Testis (tissue), 3 donors: ENCODE results near the gene EIF3F. TPM values are rescaled to one million over a fixed set of nuclear protein-coding genes. Genes with fewer than 3 reads are reported as not detected.

Experiments
- DNase-seq: peaks from one replicate; pipeline ENCODE4 v3.0.0-alpha.2; 2019
- H3K27ac ChIP-seq, 2 donors: fragments of 200-600 bp; sonication (generic); one replicate each; pipeline ENCODE4 v1.5.1; 2019
- H3K27me3 ChIP-seq: fragments of 200-600 bp; sonication (generic); one replicate; pipeline ENCODE4 v1.5.1; 2019
- H3K36me3 ChIP-seq: fragments of 200-600 bp; sonication (generic); one replicate; pipeline ENCODE4 v1.5.1; 2017; ENCODE audit warnings: low read depth; ENCODE audit errors: missing control alignments
- H3K4me1 ChIP-seq: fragments of 200-600 bp; sonication (generic); one replicate; pipeline ENCODE4 v1.5.1; 2019
- H3K4me3 ChIP-seq, 2 donors: fragments of 200-600 bp; sonication (generic); one replicate each; pipeline ENCODE4 v1.5.1; 2017 to 2019
- H3K9me3 ChIP-seq: fragments of 200-600 bp; sonication (generic); one replicate; pipeline ENCODE4 v1.5.1; 2017
- POLR2A ChIP-seq: fragments of 450-650 bp; IDR thresholded peaks from one replicate; pipeline ENCODE4 v1.6.1; 2017; ENCODE audit warnings: antibody characterized with exemption, mild to moderate bottlenecking, moderate library complexity
- WGBS, 2 donors: methylation state at CpG; one replicate each; pipeline ENCODE4 v1.1.5; 2018; 5-methylcytosine and 5-hydroxymethylcytosine counted together
- intact Hi-C: fragments of 100-400 bp; cut with DNase I; formaldehyde crosslinking; loops from one replicate; pipeline ENCODE4 v1.15.1; 2023; ENCODE audit warnings: low total_unique reads
- polyA plus RNA-seq: library from polyadenylated mRNA; stranded (reverse); fragments of 350-450 nt; fragmentation: Illumina TruSeq; extraction: RNeasy Lipid Tissue Mini Kit (QIAGEN cat#74804); gene quantifications from one replicate; pipeline ENCODE4 v1.2.3, GENCODE V29; 2014; ENCODE audit warnings: low read depth, low replicate concordance; ENCODE audit not compliant: insufficient read depth
- total RNA-seq, 2 donors: library from RNA; depleted of rRNA; stranded (reverse); fragments of >200 nt; gene quantifications; one replicate each; pipeline ENCODE4 v1.2.3, GENCODE V29; 2016
- TF ChIP-seq, protein P1 (sequence below), 3 experiments: fragments of 450-650 bp in 2 of 3; fragments of 200-600 bp in 1 of 3; sonication (generic) in 1 of 3; IDR thresholded peaks; one replicate each; pipeline ENCODE4 v1.5.1; 2016 to 2019; ENCODE audit warnings: antibody characterized with exemption in 3 of 3, mild to moderate bottlenecking in 2 of 3, moderate library complexity in 1 of 3

The EIF3F gene
- total and polyA plus RNA-seq, 3 donors from 2014 or later = 268 to 387 (median 287) TPM

DNA sequence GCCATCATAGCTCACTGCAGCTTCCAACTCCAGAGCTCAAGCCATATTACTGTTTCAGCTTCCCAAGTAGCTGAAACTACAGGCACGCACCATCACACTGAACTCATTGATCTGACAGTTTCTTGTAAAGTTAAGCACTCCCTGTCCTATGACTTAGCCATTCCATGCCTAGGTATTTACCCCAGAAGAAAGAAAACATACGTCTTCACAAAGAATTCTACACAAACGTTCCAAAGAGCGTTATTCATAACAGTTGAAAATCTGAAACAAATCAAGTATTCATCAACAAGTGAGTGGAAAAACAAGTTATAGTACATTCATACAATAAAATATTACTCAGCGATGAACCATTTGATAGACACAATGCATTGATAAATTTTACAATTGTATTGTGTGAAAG lies 14.1 kb upstream of the EIF3F start:
- Histone ChIP-seq H3K4me1 (no peaks in the 10 kb centered on the region), H3K4me3 (no peak overlapping the region), H3K9me3 (no peaks in the 10 kb centered on the region), H3K27me3 (no peaks in the 10 kb centered on the region), H3K36me3 (no peaks in the 10 kb centered on the region), H3K27ac (no peak overlapping the region)
- no peak for DNase-seq
- 90 to 92% methylated on average over 5 of the region's 5 CpGs for WGBS, 2 donors
- intact Hi-C loops = no loop called here
- TF ChIP-seq, protein P1, sequence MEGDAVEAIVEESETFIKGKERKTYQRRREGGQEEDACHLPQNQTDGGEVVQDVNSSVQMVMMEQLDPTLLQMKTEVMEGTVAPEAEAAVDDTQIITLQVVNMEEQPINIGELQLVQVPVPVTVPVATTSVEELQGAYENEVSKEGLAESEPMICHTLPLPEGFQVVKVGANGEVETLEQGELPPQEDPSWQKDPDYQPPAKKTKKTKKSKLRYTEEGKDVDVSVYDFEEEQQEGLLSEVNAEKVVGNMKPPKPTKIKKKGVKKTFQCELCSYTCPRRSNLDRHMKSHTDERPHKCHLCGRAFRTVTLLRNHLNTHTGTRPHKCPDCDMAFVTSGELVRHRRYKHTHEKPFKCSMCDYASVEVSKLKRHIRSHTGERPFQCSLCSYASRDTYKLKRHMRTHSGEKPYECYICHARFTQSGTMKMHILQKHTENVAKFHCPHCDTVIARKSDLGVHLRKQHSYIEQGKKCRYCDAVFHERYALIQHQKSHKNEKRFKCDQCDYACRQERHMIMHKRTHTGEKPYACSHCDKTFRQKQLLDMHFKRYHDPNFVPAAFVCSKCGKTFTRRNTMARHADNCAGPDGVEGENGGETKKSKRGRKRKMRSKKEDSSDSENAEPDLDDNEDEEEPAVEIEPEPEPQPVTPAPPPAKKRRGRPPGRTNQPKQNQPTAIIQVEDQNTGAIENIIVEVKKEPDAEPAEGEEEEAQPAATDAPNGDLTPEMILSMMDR (IDR thresholded peaks at IDR 0.05) = no peak
- no peak for TF ChIP-seq POLR2A

DNA sequence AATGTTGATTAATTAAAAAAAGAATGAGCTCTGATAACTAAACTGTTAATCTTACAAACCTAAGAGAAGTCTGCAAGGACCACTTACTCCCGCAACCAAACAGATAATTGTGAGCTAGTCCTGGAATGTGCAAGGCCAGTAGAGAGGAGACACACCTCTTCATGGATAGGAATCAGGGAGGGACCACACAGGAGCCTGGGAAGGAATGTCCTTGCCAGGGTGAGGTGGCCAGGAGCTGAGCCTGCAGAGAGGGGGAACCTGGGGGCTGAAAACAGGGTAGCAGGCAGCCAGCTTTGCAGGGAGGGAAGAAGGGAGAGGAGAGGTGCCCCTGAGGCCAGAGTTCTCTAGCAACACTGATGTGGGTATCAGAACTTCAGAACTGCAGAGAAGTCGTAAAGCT lies 12.5 kb upstream of the EIF3F start:
- Histone ChIP-seq H3K9me3 (no peaks in the 10 kb centered on the region), H3K36me3 (no peaks in the 10 kb centered on the region), H3K27me3 (no peaks in the 10 kb centered on the region), H3K4me3 (no peak overlapping the region), H3K27ac (no peak overlapping the region), H3K4me1 (no peaks in the 10 kb centered on the region)
- DNase-seq = no peak
- intact Hi-C loops = no loop called here
- 49 to 54% methylated on average over 2 of the region's 2 CpGs for WGBS, 2 donors
- TF ChIP-seq, protein P1 (IDR thresholded peaks at IDR 0.05) = no peak
- TF ChIP-seq POLR2A = no peak

DNA sequence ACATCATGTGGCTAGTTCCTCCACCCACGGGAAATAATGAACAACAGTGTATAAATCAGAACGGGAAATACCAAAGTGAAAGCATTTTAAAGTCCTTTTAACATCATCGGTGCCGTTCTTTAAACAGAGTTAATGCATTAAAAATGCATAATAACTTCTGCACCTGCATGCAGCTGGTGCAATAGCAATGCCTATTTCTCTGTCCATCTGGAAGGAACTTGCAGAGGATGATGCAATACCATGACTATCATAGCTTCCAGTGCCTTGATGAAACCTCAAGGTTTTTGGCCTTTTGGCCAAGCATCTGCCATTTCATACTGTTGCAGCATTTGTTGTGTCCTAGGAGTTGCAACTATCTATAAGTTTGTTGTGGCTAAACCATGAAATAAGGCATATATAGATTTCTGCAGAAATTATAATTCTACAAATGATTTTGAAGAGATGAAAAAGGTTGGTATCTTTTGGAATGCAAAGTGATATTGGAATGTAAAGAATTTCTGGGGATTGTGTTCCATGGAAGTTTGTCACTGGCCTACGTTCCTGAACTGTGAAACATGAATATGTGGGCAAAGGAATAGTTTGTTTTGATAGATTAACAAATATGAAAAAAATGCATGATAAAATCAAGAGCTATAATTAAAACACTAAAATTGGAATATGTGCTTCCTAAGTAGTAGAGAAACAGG lies 9.8 kb upstream of the EIF3F start:
- H3K4me1 ChIP-seq = no peaks in the 10 kb centered on the region
- intact Hi-C loops = no loop called here
- DNase-seq = no peak

DNA sequence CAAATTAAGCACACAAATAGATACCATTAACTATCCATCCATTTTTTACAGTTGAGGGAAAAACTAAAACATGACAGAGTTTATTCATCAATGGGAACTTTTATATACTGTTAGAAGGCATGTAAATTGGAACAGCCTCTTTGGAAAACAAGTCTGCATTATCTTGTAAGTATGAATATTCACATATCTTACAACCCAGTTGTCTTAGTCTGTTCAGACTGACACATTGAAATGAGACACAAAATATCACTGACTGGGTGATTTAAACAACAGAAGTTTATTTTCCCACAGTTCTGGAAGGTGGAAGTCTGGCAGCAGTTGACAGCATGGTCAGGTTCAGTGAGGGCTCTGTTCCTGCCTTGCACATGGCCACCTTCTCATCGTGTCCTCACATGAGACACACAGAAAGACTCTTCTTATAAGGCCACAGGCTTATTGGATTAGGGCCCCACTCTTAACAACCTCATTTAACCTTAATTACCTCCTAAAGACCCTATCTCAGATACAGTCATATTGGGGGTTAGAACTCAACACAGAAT lies 5.4 kb upstream of the EIF3F start:
- 81 to 87% methylated on average over 1 of the region's 1 CpG for WGBS, 2 donors
- no peaks in the 10 kb centered on the region for H3K9me3 ChIP-seq
- H3K27me3 ChIP-seq = no peaks in the 10 kb centered on the region
- intact Hi-C loops = no loop called here
- no peak overlapping the region for H3K4me3 ChIP-seq
- no peak overlapping the region for H3K27ac ChIP-seq
- TF ChIP-seq POLR2A = no peak
- TF ChIP-seq, protein P1 (IDR thresholded peaks at IDR 0.05) = no peak
- DNase-seq = no peak
- H3K36me3 ChIP-seq = no peaks in the 10 kb centered on the region
- no peaks in the 10 kb centered on the region for H3K4me1 ChIP-seq

More for the DNA sequence above, 9.8 kb upstream of the EIF3F start:
- TF ChIP-seq, protein P1 (IDR thresholded peaks at IDR 0.05) = no peak
- TF ChIP-seq POLR2A = no peak
- no peaks in the 10 kb centered on the region for H3K9me3 ChIP-seq
- no peaks in the 10 kb centered on the region for H3K36me3 ChIP-seq
- H3K27me3 ChIP-seq = no peaks in the 10 kb centered on the region
- no peak overlapping the region for H3K4me3 ChIP-seq
- H3K27ac ChIP-seq = no peak overlapping the region
- WGBS, 2 donors = 66 to 75% methylated on average over 5 of the region's 5 CpGs

DNA sequence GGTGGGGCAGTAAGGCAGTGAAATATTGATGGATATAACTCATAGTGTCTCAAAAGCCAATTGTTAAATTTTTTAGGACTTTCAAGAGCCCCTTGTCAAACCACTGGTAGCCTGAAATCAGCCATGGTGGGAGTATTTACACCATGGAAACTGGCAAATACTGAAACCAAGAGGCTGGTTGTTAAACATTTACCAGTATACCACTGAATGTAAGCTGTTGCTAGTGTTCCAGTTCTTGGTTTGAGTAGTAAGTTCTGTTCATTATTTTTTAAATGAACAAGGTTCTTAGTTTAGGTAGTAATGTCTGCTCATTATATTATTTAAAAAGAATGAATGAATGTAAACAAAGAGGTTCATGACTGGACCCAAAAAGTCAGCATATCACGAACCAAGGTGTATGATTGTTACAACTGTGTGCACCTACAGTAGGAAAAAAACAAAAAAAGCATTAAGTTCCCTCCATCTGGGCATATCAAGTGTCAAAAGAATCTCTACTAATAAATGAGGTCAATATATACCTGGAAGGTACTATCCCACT lies 4.5 kb upstream of the EIF3F start:
- intact Hi-C loops = no loop called here
- WGBS, 2 donors = 80 to 89% methylated on average over 1 of the region's 1 CpG
- Histone ChIP-seq H3K27ac (no peak overlapping the region), H3K27me3 (no peaks in the 10 kb centered on the region), H3K36me3 (no peaks in the 10 kb centered on the region), H3K4me3 (no peak overlapping the region), H3K4me1 (no peaks in the 10 kb centered on the region), H3K9me3 (no peaks in the 10 kb centered on the region)
- no peak for TF ChIP-seq POLR2A
- TF ChIP-seq, protein P1 (IDR thresholded peaks at IDR 0.05) = no peak
- no peak for DNase-seq
